KOPT-K1 (cell line): ENCODE data around the gene CLEC6A.

ENCODE experiments used
- H3K27ac ChIP-seq: fragments of 200-600 bp; sonication (generic); 2 replicates; pipeline ENCODE4 v1.5.1; 2016; ENCODE audit warnings: antibody characterized with exemption, mild to moderate bottlenecking, low read depth, low read length; ENCODE audit not compliant: poor library complexity, severe bottlenecking
- H3K36me3 ChIP-seq: fragments of 200-600 bp; sonication (generic); 2 replicates; pipeline ENCODE4 v1.5.1; 2017; ENCODE audit warnings: antibody characterized with exemption, mild to moderate bottlenecking, low read length, moderate library complexity; ENCODE audit not compliant: insufficient read depth
- H3K9me3 ChIP-seq: fragments of 200-600 bp; sonication (generic); 2 replicates; pipeline ENCODE4 v1.5.1; 2017; ENCODE audit warnings: antibody characterized with exemption, low read length, mild to moderate bottlenecking; ENCODE audit not compliant: insufficient read depth, poor library complexity, severe bottlenecking

The CLEC6A gene

GRCh38 chr12:8517971-8518370 lies 62.2 kb downstream of the CLEC6A start:
- Histone ChIP-seq H3K9me3 (no peaks in the 10 kb centered on the region), H3K36me3 (no peaks in the 10 kb centered on the region), H3K27ac (no peak overlapping the region)

- H3K27ac ChIP-seq = no peak overlapping the region
- no peaks in the 10 kb centered on the region for H3K36me3 ChIP-seq
- no peaks in the 10 kb centered on the region for H3K9me3 ChIP-seq
Measured at GRCh38 chr12:8519171-8519570, 63.4 kb downstream of the CLEC6A start.

- H3K36me3 ChIP-seq = no peaks in the 10 kb centered on the region
- no peaks in the 10 kb centered on the region for H3K9me3 ChIP-seq
- no peak overlapping the region for H3K27ac ChIP-seq
Measured at GRCh38 chr12:8527250-8528130, 71.7 kb downstream of the CLEC6A start.
